ENCODE measurements around the gene PTCSC3. TPM values are rescaled to one million over a fixed set of nuclear protein-coding genes. Genes with fewer than 3 reads are reported as not detected.

Gene PTCSC3
- polyA plus RNA-seq, 3 donors = not detected

DNA sequence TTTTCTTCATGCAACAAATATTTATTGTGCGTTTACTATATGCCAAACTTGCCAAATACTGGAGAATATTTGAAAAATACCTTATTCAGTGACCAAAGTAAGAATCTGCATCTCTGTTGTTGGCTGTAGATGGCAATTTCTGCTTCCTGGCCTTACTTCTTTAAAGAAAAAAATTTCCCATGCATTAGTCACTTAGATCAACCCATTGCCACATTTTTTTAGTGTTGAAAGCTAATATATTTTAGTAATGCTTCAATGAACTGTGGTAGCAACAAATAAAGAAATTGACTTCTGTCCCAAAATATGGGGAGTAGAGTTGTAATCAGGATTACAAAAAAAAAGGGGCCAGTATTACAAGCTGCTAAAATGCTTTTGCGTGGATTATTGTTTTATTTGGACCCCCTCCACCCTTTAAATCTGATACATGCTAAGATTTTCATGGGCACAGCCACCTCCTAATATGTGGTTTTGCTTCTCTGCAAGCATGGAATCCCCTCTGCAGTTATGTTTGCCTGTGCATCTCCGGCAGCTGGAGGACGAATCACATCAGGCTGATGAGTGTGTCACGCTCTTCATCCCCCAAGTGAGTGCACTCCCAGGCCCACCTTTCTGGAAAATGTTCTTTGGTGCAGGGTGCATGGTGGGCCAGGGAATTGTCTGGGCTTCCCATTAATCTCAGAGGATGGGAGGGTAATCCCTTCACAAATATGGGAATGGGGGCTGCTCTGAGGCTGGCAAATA lies 38.1 kb upstream of the PTCSC3 start:
- Histone ChIP-seq H3K27me3 (ENCODE audit: control insufficient read depth in 2 of 2, insufficient read depth in 2 of 2, low read length in 2 of 2) (peaks cover 3% of the 10 kb centered on the region in 2 donors), H2AFZ (ENCODE audit: insufficient read depth, low read depth, low read length, poor library complexity, severe bottlenecking) (no peak overlapping the region), H3K4me3 (replicated peaks in 1 of 3; ENCODE audit: low read depth in 2 of 3, low read length in 3 of 3) (no peak overlapping the region), H3K9ac (ENCODE audit: insufficient read depth, low read length, poor library complexity, severe bottlenecking) (no peak overlapping the region), H3K4me2 (replicated peaks; ENCODE audit: extremely low read depth, low read length, poor library complexity, severe bottlenecking) (no peak overlapping the region), H3K36me3 (replicated peaks in 1 of 2; ENCODE audit: control insufficient read depth in 1 of 2, insufficient read depth in 2 of 2, low read length in 2 of 2) (no peaks in the 10 kb centered on the region), H3K27ac (ENCODE audit: low read depth in 1 of 2, low read length in 2 of 2) (no peak overlapping the region), H3K4me1 (ENCODE audit: control insufficient read depth in 1 of 2, insufficient read depth in 2 of 2, low read length in 2 of 2) (no peaks in the 10 kb centered on the region), H3K79me2 (ENCODE audit: insufficient read depth, low read length) (no peaks in the 10 kb centered on the region), H3K9me3 (replicated peaks in 1 of 2; ENCODE audit: control insufficient read depth in 1 of 2, insufficient read depth in 1 of 2, low read length in 2 of 2) (no peaks in the 10 kb centered on the region), H4K20me1 (ENCODE audit: insufficient read depth, low read length) (no peaks in the 10 kb centered on the region)
- Mint-ChIP-seq H3K4me1 (no peaks in the 10 kb centered on the region), H3K27me3 (ENCODE audit: low read depth in 3 of 3) (peaks cover 4 to 19% (median 5%) of the 10 kb centered on the region in 3 donors), H3K36me3 (no peaks in the 10 kb centered on the region), H3K4me3 (no peak overlapping the region), H3K9me3 (no peaks in the 10 kb centered on the region), H3K27ac (no peak overlapping the region)
- TF ChIP-seq, protein P1, sequence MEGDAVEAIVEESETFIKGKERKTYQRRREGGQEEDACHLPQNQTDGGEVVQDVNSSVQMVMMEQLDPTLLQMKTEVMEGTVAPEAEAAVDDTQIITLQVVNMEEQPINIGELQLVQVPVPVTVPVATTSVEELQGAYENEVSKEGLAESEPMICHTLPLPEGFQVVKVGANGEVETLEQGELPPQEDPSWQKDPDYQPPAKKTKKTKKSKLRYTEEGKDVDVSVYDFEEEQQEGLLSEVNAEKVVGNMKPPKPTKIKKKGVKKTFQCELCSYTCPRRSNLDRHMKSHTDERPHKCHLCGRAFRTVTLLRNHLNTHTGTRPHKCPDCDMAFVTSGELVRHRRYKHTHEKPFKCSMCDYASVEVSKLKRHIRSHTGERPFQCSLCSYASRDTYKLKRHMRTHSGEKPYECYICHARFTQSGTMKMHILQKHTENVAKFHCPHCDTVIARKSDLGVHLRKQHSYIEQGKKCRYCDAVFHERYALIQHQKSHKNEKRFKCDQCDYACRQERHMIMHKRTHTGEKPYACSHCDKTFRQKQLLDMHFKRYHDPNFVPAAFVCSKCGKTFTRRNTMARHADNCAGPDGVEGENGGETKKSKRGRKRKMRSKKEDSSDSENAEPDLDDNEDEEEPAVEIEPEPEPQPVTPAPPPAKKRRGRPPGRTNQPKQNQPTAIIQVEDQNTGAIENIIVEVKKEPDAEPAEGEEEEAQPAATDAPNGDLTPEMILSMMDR (IDR thresholded peaks at IDR 0.05) = no peak
- no peak for DNase-seq
- intact Hi-C loops (cut with micrococcal nuclease) = loop anchor here (10.0 kb wide), 2 partner anchors 150 to 170 kb away; no protein-coding TSS in a partner anchor
- WGBS (ENCODE audit: insufficient coverage) = 87% methylated on average over 3 of the region's 5 CpGs

DNA sequence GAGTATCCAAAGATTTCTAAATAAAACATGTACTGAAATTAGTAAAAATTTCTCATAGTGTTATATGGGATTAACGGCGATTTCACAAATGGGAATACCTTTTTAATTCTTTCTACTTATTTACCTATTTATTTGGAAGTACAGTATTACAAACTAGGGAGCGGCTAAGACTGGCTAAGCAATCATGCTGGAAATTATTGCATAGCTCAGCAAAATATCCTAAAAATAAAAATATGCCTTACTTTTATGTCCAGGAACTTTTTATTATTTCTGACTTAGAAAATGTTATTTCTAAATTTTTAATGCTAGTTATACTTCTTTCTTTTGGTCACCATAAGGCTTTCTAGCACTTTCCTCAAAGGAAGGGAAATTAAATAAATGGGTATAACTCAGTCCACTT lies 36.5 kb upstream of the PTCSC3 start:
- no peak overlapping the region for H3K27ac Mint-ChIP-seq
- H3K9me3 Mint-ChIP-seq = no peaks in the 10 kb centered on the region
- Histone ChIP-seq H2AFZ (ENCODE audit: insufficient read depth, low read depth, low read length, poor library complexity, severe bottlenecking) (no peak overlapping the region), H3K36me3 (replicated peaks in 1 of 2; ENCODE audit: control insufficient read depth in 1 of 2, insufficient read depth in 2 of 2, low read length in 2 of 2) (no peaks in the 10 kb centered on the region), H3K9me3 (replicated peaks in 1 of 2; ENCODE audit: control insufficient read depth in 1 of 2, insufficient read depth in 1 of 2, low read length in 2 of 2) (no peaks in the 10 kb centered on the region), H3K27ac (ENCODE audit: low read depth in 1 of 2, low read length in 2 of 2) (no peak overlapping the region), H3K79me2 (ENCODE audit: insufficient read depth, low read length) (no peaks in the 10 kb centered on the region), H3K4me1 (ENCODE audit: control insufficient read depth in 1 of 2, insufficient read depth in 2 of 2, low read length in 2 of 2) (no peaks in the 10 kb centered on the region), H3K9ac (ENCODE audit: insufficient read depth, low read length, poor library complexity, severe bottlenecking) (no peak overlapping the region), H3K27me3 (ENCODE audit: control insufficient read depth in 2 of 2, insufficient read depth in 2 of 2, low read length in 2 of 2) (peaks cover 3% of the 10 kb centered on the region in 2 donors), H4K20me1 (ENCODE audit: insufficient read depth, low read length) (no peaks in the 10 kb centered on the region), H3K4me2 (replicated peaks; ENCODE audit: extremely low read depth, low read length, poor library complexity, severe bottlenecking) (no peak overlapping the region), H3K4me3 (replicated peaks in 1 of 3; ENCODE audit: low read depth in 2 of 3, low read length in 3 of 3) (no peak overlapping the region)
- TF ChIP-seq, protein P1 (IDR thresholded peaks at IDR 0.05) = no peak
- H3K36me3 Mint-ChIP-seq = no peaks in the 10 kb centered on the region
- no peak for DNase-seq
- no peak overlapping the region for H3K4me3 Mint-ChIP-seq
- no peaks in the 10 kb centered on the region for H3K4me1 Mint-ChIP-seq
- WGBS (ENCODE audit: insufficient coverage) = no CpG with 5 or more reads among the region's 3 CpGs
- intact Hi-C loops (cut with micrococcal nuclease) = loop anchor here (10.0 kb wide), 2 partner anchors 152 to 172 kb away; no protein-coding TSS in a partner anchor
- H3K27me3 Mint-ChIP-seq (ENCODE audit: low read depth in 3 of 3) = peaks cover 3 to 20% (median 4%) of the 10 kb centered on the region in 3 donors
